ENCODE measurements around the gene ITPK1.

GRCh38 chr14:93049867-93050331, 65.8 kb downstream of the ITPK1 start:
- TF ChIP-seq NFIC (IDR thresholded peaks at IDR 0.05; ENCODE audit: borderline replicate concordance) (no peak), GATA2 (CRISPR knock-in tag; IDR thresholded peaks at IDR 0.05) (no peak), EP300 (IDR thresholded peaks at IDR 0.05; ENCODE audit: borderline replicate concordance in 1 of 2, low read depth in 1 of 2, low read length in 1 of 2) (no peak)
- TF ChIP-seq, protein P1, sequence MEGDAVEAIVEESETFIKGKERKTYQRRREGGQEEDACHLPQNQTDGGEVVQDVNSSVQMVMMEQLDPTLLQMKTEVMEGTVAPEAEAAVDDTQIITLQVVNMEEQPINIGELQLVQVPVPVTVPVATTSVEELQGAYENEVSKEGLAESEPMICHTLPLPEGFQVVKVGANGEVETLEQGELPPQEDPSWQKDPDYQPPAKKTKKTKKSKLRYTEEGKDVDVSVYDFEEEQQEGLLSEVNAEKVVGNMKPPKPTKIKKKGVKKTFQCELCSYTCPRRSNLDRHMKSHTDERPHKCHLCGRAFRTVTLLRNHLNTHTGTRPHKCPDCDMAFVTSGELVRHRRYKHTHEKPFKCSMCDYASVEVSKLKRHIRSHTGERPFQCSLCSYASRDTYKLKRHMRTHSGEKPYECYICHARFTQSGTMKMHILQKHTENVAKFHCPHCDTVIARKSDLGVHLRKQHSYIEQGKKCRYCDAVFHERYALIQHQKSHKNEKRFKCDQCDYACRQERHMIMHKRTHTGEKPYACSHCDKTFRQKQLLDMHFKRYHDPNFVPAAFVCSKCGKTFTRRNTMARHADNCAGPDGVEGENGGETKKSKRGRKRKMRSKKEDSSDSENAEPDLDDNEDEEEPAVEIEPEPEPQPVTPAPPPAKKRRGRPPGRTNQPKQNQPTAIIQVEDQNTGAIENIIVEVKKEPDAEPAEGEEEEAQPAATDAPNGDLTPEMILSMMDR (IDR thresholded peaks at IDR 0.05): no peak

Data from SK-N-SH (cell line).